Suprapubic skin (tissue), 4 donors: Measurements from ENCODE around the gene GPX7.

ENCODE experiments used
- CTCF ChIP-seq, 2 donors: fragments of 200-600 bp in 1 of 2; fragments of 450-650 bp in 1 of 2; sonication (generic) in 1 of 2; IDR thresholded peaks; one replicate each; pipeline ENCODE4 v1.5.1; 2016 to 2019; ENCODE audit warnings: antibody characterized with exemption in 2 of 2, mild to moderate bottlenecking in 1 of 2, moderate library complexity in 1 of 2
- EP300 ChIP-seq: sonication (generic); formaldehyde crosslinking; IDR thresholded peaks from one replicate; pipeline ENCODE4 v1.6.1; 2017; ENCODE audit warnings: antibody characterized with exemption
- POLR2A ChIP-seq, 2 donors: fragments of 450-650 bp; IDR thresholded peaks; one replicate each; pipeline ENCODE4 v1.6.1; 2017; ENCODE audit warnings: antibody characterized with exemption in 2 of 2, mild to moderate bottlenecking in 2 of 2, moderate library complexity in 2 of 2
- POLR2AphosphoS5 ChIP-seq, 3 donors: sonication (generic); formaldehyde crosslinking; IDR thresholded peaks; one replicate each; pipeline ENCODE4 v1.6.1; 2017; ENCODE audit warnings: antibody characterized with exemption in 3 of 3

- no peak for TF ChIP-seq CTCF (IDR thresholded peaks at IDR 0.05)
- TF ChIP-seq EP300 = no peak
- no peak for TF ChIP-seq POLR2AphosphoS5 (IDR thresholded peaks at IDR 0.05)
- no peak for TF ChIP-seq POLR2A (IDR thresholded peaks at IDR 0.05)
These were observed 29.8 kb upstream of the GPX7 start for GRCh38 chr1:52572387-52572786.
